NCI-H446 treated with DMSO at 0.1 percent for 48 hours (cell line): ENCODE results near the gene SSH3.
A peak's percentile ranks its signal among the peaks of the same experiment; 100 is the strongest.

ENCODE experiments used
- DNase-seq: peaks from one replicate; lab custom pipeline; 2025; lab: John Stamatoyannopoulos, UW

The SSH3 gene

GRCh38 chr11:67293090-67293489 lies 10.2 kb upstream of the SSH3 start:
- DNase-seq, result peak; percentile 1

GRCh38 chr11:67295846-67296245 lies 7.5 kb upstream of the SSH3 start:
- no peak for DNase-seq

- DNase-seq, result no peak
Measured at GRCh38 chr11:67298786-67299185, 4.5 kb upstream of the SSH3 start.

GRCh38 chr11:67299471-67300191 lies 3.7 kb upstream of the SSH3 start:
- DNase-seq, result no peak

DNA sequence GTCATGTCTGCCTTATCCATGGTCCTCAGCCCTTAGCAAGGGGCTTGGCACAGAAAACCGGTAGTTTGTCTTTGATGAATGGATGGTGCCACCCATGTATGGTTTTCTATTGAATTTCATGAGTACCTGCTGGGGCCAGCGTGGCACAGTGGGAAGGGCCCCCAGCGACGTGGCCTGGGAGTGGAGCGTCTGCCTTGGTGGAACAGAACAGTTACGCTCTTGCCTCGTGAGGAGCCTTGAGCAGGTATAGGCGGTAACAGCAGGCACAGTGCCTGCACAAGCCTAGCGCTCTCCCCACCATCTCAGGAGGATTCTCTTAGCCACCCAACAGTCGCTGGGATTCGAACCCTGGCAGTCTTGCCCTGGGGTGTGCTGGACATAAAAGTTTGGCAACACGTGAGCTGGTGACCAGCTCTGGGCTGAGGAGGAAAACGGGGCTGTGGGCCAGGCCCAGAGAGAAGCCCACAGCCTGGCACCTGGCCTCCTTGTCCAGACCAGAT lies 3.0 kb upstream of the SSH3 start:
- DNase-seq, result no peak

- no peak for DNase-seq
Measured at GRCh38 chr11:67300756-67301312, 2.5 kb upstream of the SSH3 start.

DNA sequence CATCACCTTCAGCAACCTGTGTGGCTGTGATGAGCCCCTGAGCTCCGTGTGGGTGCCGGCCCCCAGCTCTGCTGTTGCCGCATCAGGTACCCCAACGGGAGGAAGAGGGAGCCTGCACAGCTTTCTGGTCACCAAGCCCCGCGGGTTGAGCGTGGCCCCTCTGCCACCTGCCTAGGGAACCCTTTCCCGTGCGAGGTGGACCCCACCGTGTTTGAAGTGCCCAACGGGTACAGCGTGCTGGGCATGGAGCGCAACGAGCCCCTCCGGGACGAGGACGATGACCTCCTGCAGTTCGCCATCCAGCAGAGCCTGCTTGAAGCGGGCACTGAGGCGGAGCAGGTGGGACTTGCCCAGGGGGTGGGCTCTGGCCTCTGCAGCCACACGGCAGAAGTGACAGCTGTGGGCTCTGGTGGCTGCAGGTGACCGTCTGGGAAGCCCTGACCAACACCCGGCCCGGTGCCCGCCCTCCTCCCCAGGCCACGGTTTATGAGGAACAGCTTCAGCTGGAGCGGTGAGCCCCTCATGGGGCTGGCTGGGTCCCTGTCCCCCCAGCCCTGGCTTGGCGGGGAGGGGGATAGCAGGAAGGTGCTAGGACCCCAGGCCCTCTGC lies 1.9 kb upstream of the SSH3 start:
- no peak for DNase-seq

DNA sequence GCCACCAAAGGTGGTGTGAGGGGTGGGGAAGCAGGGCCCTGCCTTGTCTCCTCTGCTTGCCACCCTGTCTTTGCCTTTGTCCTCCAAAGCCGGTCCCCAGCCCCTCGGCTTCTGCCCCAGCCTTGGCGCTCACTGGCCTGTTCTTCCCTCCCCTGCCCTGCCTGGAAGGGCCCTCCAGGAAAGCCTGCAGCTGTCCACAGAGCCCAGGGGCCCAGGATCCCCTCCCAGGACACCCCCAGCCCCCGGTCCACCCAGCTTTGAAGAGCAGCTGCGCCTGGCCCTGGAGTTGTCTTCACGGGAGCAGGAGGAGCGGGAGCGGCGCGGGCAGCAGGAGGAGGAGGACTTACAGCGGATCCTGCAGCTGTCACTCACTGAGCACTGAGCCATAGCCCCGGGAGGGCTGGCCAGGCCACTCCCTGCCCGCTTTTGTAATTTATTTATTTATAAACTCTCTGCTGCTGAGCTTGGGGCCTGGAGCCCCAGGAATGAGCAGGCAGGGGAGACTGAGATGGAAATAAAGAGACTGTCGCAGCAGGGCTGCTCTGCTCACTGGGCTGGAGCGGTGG lies 1.3 kb upstream of the SSH3 start:
- no peak for DNase-seq

DNA sequence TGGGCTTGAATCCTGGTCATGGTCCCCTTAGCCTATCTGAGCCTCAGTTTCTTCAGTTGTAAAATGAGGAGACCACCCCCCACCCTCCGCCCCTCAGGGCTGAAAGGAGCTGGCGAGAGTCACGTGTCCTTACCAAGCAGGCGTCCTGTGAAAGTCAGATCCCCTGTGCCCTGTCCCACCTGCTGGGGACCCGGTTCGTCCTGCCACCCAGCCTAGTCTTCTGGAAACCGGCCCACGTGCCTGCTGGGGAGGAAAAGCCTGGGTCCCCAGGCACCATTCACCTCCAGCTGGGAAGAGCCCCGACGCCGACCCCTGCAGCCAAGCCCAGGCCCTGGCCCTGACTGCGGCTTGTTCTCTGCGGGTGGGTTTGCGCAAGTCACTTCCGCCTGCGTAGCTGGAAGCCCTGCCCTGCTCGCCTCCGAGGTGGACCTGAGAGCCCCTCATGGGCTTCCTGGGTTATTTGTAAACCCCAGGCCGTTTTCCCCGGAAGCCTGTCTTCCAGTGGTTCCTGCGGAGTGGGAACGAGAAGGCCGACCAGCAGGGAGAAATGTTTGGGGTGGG lies 679 bp upstream of the SSH3 start:
- DNase-seq, result no peak

- no peak for DNase-seq
Measured at GRCh38 chr11:67303835-67304411, 593 bp downstream of the SSH3 start.

DNA sequence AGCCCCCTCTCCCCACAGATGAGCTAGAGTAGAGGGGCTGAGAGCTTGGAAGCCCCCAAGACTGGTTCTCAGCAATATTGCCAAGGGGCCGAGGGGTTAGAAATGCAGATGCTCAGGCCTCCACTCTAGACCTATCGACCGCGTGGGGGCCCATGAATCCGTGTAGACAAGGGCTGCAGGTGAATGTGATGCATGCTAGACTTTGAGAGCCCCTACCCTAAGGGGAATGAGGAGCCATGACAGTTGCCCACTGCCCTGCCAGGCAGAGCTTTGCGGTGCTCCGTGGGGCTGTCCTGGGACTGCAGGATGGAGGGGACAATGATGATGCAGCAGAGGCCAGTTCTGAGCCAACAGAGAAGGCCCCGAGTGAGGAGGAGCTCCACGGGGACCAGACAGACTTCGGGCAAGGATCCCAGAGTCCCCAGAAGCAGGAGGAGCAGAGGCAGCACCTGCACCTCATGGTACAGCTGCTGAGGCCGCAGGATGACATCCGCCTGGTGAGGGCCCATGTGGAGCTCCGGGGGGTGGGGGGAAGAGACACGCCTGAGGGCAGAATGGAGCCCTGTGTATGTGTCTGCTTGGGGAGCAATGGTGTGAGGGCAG lies 1.3 kb downstream of the SSH3 start:
- no peak for DNase-seq

- no peak for DNase-seq
Measured at GRCh38 chr11:67306769-67307544, 3.6 kb downstream of the SSH3 start.

DNA sequence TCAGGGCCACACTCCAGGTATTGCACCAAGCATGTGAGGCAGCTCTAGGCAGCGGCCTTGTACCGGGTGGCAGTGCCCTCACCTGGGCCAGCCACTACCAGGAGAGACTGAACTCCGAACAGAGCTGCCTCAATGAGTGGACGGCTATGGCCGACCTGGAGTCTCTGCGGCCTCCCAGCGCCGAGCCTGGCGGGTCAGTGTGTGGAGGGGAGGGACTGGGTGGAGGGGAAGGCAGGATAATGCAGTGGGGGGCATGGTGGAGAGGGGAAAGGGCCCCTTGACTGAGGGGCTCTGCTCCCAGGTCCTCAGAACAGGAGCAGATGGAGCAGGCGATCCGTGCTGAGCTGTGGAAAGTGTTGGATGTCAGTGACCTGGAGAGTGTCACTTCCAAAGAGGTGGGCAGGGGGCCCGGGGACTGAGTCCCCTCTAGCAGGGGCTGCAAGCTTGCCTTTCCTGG lies 4.2 kb downstream of the SSH3 start:
- DNase-seq, result no peak

GRCh38 chr11:67308031-67308866 lies 4.9 kb downstream of the SSH3 start:
- no peak for DNase-seq

GRCh38 chr11:67309166-67309565 lies 5.8 kb downstream of the SSH3 start:
- no peak for DNase-seq

- DNase-seq, result no peak
Measured at GRCh38 chr11:67309661-67310061, 6.3 kb downstream of the SSH3 start.

- no peak for DNase-seq
Measured at GRCh38 chr11:67310246-67311050, 7.1 kb downstream of the SSH3 start.

GRCh38 chr11:67311051-67311555 lies 7.8 kb downstream of the SSH3 start:
- no peak for DNase-seq

DNA sequence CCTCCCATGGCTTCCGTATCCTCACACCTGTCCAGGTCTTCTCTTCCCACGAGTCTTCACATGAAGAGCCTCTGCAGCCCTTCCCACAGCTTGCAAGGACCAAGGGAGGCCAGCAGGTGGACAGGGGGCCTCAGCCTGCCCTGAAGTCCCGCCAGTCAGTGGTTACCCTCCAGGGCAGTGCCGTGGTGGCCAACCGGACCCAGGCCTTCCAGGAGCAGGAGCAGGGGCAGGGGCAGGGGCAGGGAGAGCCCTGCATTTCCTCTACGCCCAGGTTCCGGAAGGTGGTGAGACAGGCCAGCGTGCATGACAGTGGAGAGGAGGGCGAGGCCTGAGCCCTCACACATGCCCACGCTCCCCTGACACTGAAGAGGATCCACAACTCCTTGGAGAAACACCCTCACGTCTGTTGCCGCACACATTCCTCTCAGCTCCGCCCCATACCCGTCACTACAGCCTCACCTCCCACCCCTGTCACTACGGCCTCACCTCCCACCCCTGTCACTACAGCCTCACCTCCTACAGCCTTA lies 8.3 kb downstream of the SSH3 start:
- DNase-seq, result no peak
